ENCODE results near the gene OLIG1. TPM values are rescaled to one million over a fixed set of nuclear protein-coding genes. Genes with fewer than 3 reads are reported as not detected.

OLIG1 gene
- 0.38 TPM for total RNA-seq

GRCh38 chr21:33069994-33070743 lies at the start of gene OLIG1:
Gene OLIG1, plus strand, starts transcription at chr21:33070141. Its CDS starts 106 bp downstream, at chr21:33070247.

GRCh38 chr21:33025489-33026442 lies 44.2 kb upstream of the OLIG1 start, which contains the start of gene OLIG2:
Gene OLIG2, plus strand, starts transcription at chr21:33025935. Its CDS starts 928 bp downstream, at chr21:33026863.

Other genes with a start within 250 kb of the OLIG1 start
- 5.8 TPM for gene OLIG2, start 44.2 kb upstream of the OLIG1 start, total RNA-seq
- gene IFNAR2, start 159.8 kb downstream of the OLIG1 start, total RNA-seq = 12.8 TPM
- gene IL10RB, start 196.2 kb downstream of the OLIG1 start, total RNA-seq = 20.7 TPM

Measured in camera-type eye (tissue), 1 donor.